GM12874 (cell line): Measurements from ENCODE around the gene XPNPEP2.

ENCODE experiments used
- TF ChIP-seq, protein P1 (sequence below): IDR thresholded peaks from 2 replicates; pipeline ENCODE4 v1.5.1; 2011; ENCODE audit warnings: low read depth, mild to moderate bottlenecking, control low read depth, low read length, moderate library complexity; ENCODE audit not compliant: insufficient read depth

The XPNPEP2 gene

DNA sequence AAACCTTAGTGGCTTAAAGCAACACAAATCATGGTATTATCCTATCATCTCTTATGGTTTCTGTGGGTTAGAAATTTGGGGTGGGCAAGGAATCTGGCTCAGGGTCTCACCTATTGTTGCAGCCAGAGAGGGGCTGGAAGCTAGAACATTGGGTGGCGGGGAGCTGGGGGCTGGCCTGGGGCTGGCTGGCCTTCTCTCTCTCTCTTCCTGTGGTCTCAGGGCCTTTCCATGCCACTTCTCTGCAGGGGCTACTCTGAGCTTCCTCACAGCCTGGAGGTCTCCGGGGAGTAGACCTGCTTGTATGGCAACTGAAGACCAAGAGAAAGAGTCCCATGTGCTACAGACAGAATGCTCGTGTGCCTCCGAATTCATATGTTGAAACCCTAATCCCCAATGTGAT lies 10.7 kb upstream of the XPNPEP2 start:
- TF ChIP-seq, protein P1, sequence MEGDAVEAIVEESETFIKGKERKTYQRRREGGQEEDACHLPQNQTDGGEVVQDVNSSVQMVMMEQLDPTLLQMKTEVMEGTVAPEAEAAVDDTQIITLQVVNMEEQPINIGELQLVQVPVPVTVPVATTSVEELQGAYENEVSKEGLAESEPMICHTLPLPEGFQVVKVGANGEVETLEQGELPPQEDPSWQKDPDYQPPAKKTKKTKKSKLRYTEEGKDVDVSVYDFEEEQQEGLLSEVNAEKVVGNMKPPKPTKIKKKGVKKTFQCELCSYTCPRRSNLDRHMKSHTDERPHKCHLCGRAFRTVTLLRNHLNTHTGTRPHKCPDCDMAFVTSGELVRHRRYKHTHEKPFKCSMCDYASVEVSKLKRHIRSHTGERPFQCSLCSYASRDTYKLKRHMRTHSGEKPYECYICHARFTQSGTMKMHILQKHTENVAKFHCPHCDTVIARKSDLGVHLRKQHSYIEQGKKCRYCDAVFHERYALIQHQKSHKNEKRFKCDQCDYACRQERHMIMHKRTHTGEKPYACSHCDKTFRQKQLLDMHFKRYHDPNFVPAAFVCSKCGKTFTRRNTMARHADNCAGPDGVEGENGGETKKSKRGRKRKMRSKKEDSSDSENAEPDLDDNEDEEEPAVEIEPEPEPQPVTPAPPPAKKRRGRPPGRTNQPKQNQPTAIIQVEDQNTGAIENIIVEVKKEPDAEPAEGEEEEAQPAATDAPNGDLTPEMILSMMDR = no peak

DNA sequence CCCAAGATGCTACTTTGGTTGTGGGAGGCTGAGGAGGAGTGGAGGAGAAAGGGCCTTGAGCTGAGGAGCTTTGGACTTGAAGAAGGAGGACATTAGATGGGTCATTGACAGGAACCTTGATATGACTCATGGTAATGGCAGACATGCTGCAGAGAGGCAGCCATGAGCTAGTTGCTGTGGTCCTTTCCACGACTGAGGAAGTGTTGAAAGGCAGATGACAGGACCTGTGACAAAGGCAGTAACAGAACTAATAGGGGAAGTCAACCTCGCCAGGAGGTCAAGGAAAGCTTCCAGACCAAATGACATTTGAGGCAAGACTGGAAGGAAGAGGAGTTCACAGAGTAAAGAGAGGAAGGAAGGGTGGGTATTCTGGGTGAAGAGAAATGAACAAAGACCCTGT lies 7.6 kb upstream of the XPNPEP2 start:
- TF ChIP-seq, protein P1 = no peak

DNA sequence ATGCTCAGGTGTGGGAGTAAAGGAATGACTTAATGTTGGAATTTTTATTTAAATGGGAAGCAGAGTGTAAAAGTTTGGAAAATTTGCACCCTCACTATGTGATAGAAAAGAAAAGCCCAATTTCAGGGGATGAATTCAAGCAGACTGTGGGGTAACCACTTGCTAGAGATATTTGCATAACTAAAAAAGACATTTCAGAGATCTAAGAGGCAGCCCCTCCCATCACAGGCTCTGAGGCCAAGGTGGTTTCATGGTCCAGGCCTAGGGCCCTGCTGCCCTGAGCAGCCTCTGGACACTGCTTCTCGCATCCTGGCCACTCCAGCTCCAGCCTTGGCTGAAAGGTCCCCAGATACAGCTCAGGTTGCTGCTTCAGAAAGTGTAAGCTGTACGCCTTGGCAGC lies 5.9 kb upstream of the XPNPEP2 start:
- TF ChIP-seq, protein P1 = no peak

DNA sequence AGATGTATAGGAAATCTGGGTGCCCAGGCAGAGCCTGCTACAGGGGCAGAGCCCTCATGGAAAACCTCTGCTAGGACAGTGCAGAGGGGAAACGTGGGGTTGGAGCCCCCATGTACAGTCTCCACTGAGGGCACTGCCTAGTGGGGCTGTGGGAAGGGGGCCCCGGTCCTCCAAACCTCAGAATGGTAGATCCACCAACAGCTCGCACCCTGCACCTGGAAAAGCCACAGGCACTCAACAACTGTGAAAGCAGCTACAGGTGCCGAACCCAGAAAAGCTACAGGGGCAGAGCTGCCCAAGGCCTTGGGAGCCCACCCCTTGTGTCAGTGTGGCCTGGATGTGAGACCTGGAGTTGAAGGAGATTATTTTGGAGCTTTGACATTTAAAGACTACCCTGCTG lies 5.4 kb upstream of the XPNPEP2 start:
- TF ChIP-seq, protein P1 = no peak

GRCh38 chrX:129736491-129736890 lies 2.3 kb upstream of the XPNPEP2 start:
- TF ChIP-seq, protein P1 = no peak

- TF ChIP-seq, protein P1 = no peak
These were observed 863 bp upstream of the XPNPEP2 start for GRCh38 chrX:129737916-129738315.

GRCh38 chrX:129739578-129739977 lies 799 bp downstream of the XPNPEP2 start:
- TF ChIP-seq, protein P1 = no peak
